Measurements from ENCODE around the gene C1orf53.
A peak's percentile ranks its signal among the peaks of the same experiment; 100 is the strongest.

Gene C1orf53

GRCh38 chr1:197912739-197913494, 10.5 kb downstream of the C1orf53 start:
- no peak for TF ChIP-seq GATA1 (IDR thresholded peaks at IDR 0.05; ENCODE audit: low read depth, low read length)
- no peak for TF ChIP-seq POLR2A (IDR thresholded peaks at IDR 0.05; ENCODE audit: low read length)
- DNase-seq: no peak

- no peak for DNase-seq
- TF ChIP-seq POLR2A (IDR thresholded peaks at IDR 0.05; ENCODE audit: low read length): no peak
- no peak for TF ChIP-seq GATA1 (IDR thresholded peaks at IDR 0.05; ENCODE audit: low read depth, low read length)
Measured at GRCh38 chr1:197913495-197914276, 11.3 kb downstream of the C1orf53 start.

DNA sequence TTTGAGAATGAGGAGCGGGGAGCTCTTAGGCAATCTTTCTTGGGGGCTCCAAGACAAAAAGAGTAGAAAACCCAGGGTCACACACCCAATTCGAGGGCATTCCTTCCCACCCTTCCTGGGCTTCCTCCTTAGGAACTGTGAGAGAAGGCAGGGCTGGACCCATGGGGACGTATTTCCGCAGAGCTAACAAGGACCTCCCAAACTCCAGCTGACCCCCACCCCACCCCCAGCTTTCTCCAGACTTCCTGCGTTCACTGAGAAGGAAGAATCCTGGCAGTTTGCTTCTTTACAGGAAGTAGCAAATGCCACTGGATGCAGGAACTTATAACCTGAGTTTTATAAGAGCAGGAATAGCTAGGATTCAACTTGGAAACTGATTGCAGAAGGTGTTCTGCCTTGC, 12.1 kb downstream of the C1orf53 start:
- TF ChIP-seq POLR2A (IDR thresholded peaks at IDR 0.05; ENCODE audit: low read length): no peak
- TF ChIP-seq GATA1 (IDR thresholded peaks at IDR 0.05; ENCODE audit: low read depth, low read length): no peak
- DNase-seq: no peak

GRCh38 chr1:197915260-197915861, 12.9 kb downstream of the C1orf53 start:
- TF ChIP-seq POLR2A (IDR thresholded peaks at IDR 0.05; ENCODE audit: low read length) (no peak), GATA1 (IDR thresholded peaks at IDR 0.05; ENCODE audit: low read depth, low read length) (no peak)
- DNase-seq: no peak

GRCh38 chr1:197915862-197916499, 13.6 kb downstream of the C1orf53 start:
- DNase-seq: peak; percentile 24 to 42
- TF ChIP-seq GATA1 (IDR thresholded peaks at IDR 0.05; ENCODE audit: low read depth, low read length) (no peak), POLR2A (IDR thresholded peaks at IDR 0.05; ENCODE audit: low read length) (no peak)

- peak in 1 of 2 experiments; percentile 43 for DNase-seq
- TF ChIP-seq POLR2A (IDR thresholded peaks at IDR 0.05; ENCODE audit: low read length) (no peak), GATA1 (IDR thresholded peaks at IDR 0.05; ENCODE audit: low read depth, low read length) (no peak)
Measured at GRCh38 chr1:197916500-197916983, 14.1 kb downstream of the C1orf53 start.

- DNase-seq: peak; percentile 45
- no peak for TF ChIP-seq POLR2A (IDR thresholded peaks at IDR 0.05; ENCODE audit: low read length)
- no peak for TF ChIP-seq GATA1 (IDR thresholded peaks at IDR 0.05; ENCODE audit: low read depth, low read length)
Measured at GRCh38 chr1:197917805-197918651, 15.6 kb downstream of the C1orf53 start.

DNA sequence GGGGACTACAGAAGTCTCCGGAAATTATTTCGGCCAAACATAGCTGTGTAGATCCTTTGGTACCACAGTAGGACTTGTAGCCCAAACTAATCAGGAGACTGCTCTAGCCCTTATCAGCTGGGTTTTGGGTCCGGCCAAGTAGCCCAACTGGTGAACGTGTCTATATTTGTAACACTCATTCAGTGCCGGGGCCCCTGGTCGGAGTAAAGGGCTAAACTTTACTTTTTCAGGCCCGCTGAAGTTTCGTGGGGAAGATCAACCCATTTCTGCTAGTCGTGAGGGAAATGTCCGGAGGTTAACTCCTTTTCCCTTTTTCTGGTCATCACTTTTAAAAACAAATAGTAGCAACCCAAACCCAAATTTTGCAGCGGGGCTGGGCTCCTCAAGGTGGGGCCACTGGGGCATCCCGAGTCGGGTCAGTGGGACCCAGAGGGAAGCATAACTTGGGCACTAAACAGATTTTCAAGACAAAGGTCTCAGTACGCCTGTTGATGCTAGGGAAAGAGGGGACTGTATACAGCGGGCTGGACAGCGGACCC, 16.4 kb downstream of the C1orf53 start:
- TF ChIP-seq POLR2A (IDR thresholded peaks at IDR 0.05; ENCODE audit: low read length) (no peak), GATA1 (IDR thresholded peaks at IDR 0.05; ENCODE audit: low read depth, low read length) (no peak)
- peak in 1 of 2 experiments; percentile 32 for DNase-seq

- TF ChIP-seq GATA1 (IDR thresholded peaks at IDR 0.05; ENCODE audit: low read depth, low read length) (no peak), POLR2A (IDR thresholded peaks at IDR 0.05; ENCODE audit: low read length) (no peak)
- DNase-seq: peak in 1 of 2 experiments; percentile 42
Measured at GRCh38 chr1:197919346-197920066, 17.1 kb downstream of the C1orf53 start.

GRCh38 chr1:197920067-197920396, 17.6 kb downstream of the C1orf53 start:
- no peak for TF ChIP-seq GATA1 (IDR thresholded peaks at IDR 0.05; ENCODE audit: low read depth, low read length)
- TF ChIP-seq POLR2A (IDR thresholded peaks at IDR 0.05; ENCODE audit: low read length): no peak
- DNase-seq: peak in 1 of 2 experiments; percentile 42

DNA sequence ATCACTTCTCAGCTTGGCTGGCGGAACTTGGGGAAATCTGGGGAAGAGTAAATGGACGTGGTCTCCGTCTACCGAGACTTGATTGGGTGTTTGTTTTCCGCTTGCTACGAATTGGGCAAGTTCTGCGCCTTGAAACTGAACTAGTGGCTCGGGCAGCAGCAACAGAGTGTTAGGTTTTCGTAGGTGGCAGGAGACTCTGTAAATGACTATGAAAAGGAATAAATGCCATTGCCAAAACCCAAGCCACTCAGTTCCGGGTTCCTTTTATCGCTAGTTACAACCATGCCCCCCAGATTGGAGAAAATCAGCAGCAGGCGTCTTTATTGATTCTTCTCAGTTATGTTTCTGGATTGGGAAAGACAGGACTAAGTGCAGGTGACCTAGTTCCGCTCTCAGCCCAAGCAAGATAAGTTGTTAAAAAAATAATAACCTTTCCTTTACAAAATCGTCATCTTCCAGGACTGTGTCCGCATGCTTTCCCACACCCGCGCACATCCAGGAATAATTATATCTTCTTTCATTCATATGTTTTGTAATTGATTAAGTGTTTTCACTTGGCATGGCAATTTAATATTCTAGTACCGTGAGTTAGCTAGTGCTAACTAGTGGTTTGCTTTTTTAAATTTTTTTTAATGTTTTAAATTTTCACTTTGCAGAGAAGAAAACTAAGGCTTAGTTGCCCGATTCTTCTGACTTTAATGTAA, 18.1 kb downstream of the C1orf53 start:
- peak in 1 of 2 experiments; percentile 36 for DNase-seq
- TF ChIP-seq GATA1 (IDR thresholded peaks at IDR 0.05; ENCODE audit: low read depth, low read length) (no peak), POLR2A (IDR thresholded peaks at IDR 0.05; ENCODE audit: low read length) (no peak)

All from erythroblast (primary cell).